Natural killer cell (primary cell): ENCODE data around the gene PRKAR1B. TPM values are rescaled to one million over a fixed set of nuclear protein-coding genes. Genes with fewer than 3 reads are reported as not detected.
A peak's percentile ranks its signal among the peaks of the same experiment; 100 is the strongest.

Experiments
- ATAC-seq, 3 donors: fragments of 150-1000 bp in 2 of 3; fragments of 200-7000 bp in 1 of 3; cut with Tn5 transposase; 1 replicate in 1 of 3; 2 replicates in 2 of 3; pipeline ENCODE4 v1.10.0; 2021; ENCODE audit warnings: mild to moderate bottlenecking in 2 of 3, moderate library complexity in 2 of 3
- DNase-seq, 2 donors: peaks; one replicate each; pipeline versions ENCODE4 v3.0.0 to v3.0.0-alpha.2; 2013 to 2021; ENCODE audit warnings: mixed read lengths in 1 of 2
- H3K27ac ChIP-seq: one replicate; pipeline ENCODE4 v1.5.1; 2013; ENCODE audit warnings: mild to moderate bottlenecking, low read length
- H3K27me3 ChIP-seq: one replicate; pipeline ENCODE4 v1.6.1; 2013; ENCODE audit warnings: low read length; ENCODE audit not compliant: control insufficient read depth, insufficient read depth
- H3K36me3 ChIP-seq: one replicate; pipeline ENCODE4 v1.6.1; 2013; ENCODE audit warnings: low read length; ENCODE audit not compliant: control insufficient read depth, insufficient read depth
- H3K4me1 ChIP-seq: one replicate; pipeline ENCODE4 v1.6.1; 2013; ENCODE audit warnings: low read length; ENCODE audit not compliant: control insufficient read depth, insufficient read depth
- H3K4me3 ChIP-seq: one replicate; pipeline ENCODE4 v1.5.1; 2013; ENCODE audit warnings: low read length
- H3K9me3 ChIP-seq: one replicate; pipeline ENCODE4 v1.6.1; 2013; ENCODE audit warnings: low read length; ENCODE audit not compliant: control insufficient read depth, insufficient read depth
- H3K27ac Mint-ChIP-seq, 2 donors: one replicate each; pipeline ENCODE4 v1.8.0; 2022; ENCODE audit warnings: mild to moderate bottlenecking in 2 of 2, mixed read lengths in 2 of 2, moderate library complexity in 1 of 2
- H3K27me3 Mint-ChIP-seq, 2 donors: one replicate each; pipeline ENCODE4 v1.8.0; 2022; ENCODE audit warnings: low read depth in 2 of 2, mixed read lengths in 2 of 2
- H3K36me3 Mint-ChIP-seq: one replicate; pipeline ENCODE4 v1.8.0; 2022; ENCODE audit warnings: mixed read lengths
- H3K4me1 Mint-ChIP-seq, 2 donors: one replicate each; pipeline ENCODE4 v1.8.0; 2022; ENCODE audit warnings: mixed read lengths in 2 of 2
- H3K4me3 Mint-ChIP-seq: one replicate; pipeline ENCODE4 v1.8.0; 2022; ENCODE audit warnings: mild to moderate bottlenecking, moderate library complexity, mixed read lengths
- H3K9me3 Mint-ChIP-seq, 2 donors: one replicate each; pipeline ENCODE4 v1.8.0; 2022; ENCODE audit warnings: mixed read lengths in 2 of 2
- CTCF ChIP-seq: fragments of 200-600 bp; IDR thresholded peaks from one replicate; pipeline ENCODE4 v1.8.0; 2022; ENCODE audit warnings: antibody characterized with exemption
- WGBS: methylation state at CpG from one replicate; pipeline ENCODE4 v1.1.7; 2013; ENCODE audit warnings: missing lambda C conversion rate; ENCODE audit not compliant: insufficient coverage; 5-methylcytosine and 5-hydroxymethylcytosine counted together
- intact Hi-C: fragments of 100-400 bp; cut with micrococcal nuclease; formaldehyde crosslinking; loops from one replicate; pipeline ENCODE4 v1.14.2; 2022
- total RNA-seq, 4 donors: library from RNA; stranded (reverse); fragments of 120-200 nt in 1 of 4; gene quantifications; one replicate each; pipeline versions ENCODE4 v1.2.3 to v1.2.4, GENCODE V29; 2013 to 2022

PRKAR1B gene
- total RNA-seq, 3 donors from 2014 or later (not counting 1 experiment from before 2014, with no cell fraction given): 2.4 to 3.8 (median 3.0) TPM

GRCh38 chr7:523347-524336, 203.4 kb downstream of the PRKAR1B start:
- Mint-ChIP-seq H3K9me3 (no peaks in the 10 kb centered on the region), H3K27ac (no peak overlapping the region), H3K4me3 (peak overlapping the region; percentile 67), H3K36me3 (no peaks in the 10 kb centered on the region), H3K27me3 (peaks cover 6 to 14% of the 10 kb centered on the region in 2 donors), H3K4me1 (peaks cover 0 to 2% of the 10 kb centered on the region in 2 donors)
- no peaks in the 10 kb centered on the region for H3K36me3 ChIP-seq
- no peak for TF ChIP-seq CTCF
- DNase-seq (no peak), ATAC-seq (no peak)
- H3K4me1 ChIP-seq: peaks cover 34% of the 10 kb centered on the region
- no peak overlapping the region for H3K27ac ChIP-seq
- 81% methylated on average over 28 of the region's 28 CpGs for WGBS
- H3K27me3 ChIP-seq: peaks cover 22% of the 10 kb centered on the region
- H3K9me3 ChIP-seq: no peaks in the 10 kb centered on the region
- intact Hi-C loops: no loop called here
- no peak overlapping the region for H3K4me3 ChIP-seq

- Mint-ChIP-seq H3K9me3 (no peaks in the 10 kb centered on the region), H3K36me3 (no peaks in the 10 kb centered on the region), H3K27me3 (peaks cover 6 to 18% of the 10 kb centered on the region in 2 donors), H3K4me1 (peaks cover 0 to 8% of the 10 kb centered on the region in 2 donors), H3K27ac (no peak overlapping the region), H3K4me3 (peak overlapping the region; percentile 67)
- intact Hi-C loops: no loop called here
- 32% methylated on average over 14 of the region's 21 CpGs for WGBS
- DNase-seq: no peak
- H3K4me1 ChIP-seq: peaks cover 38% of the 10 kb centered on the region
- H3K9me3 ChIP-seq: no peaks in the 10 kb centered on the region
- peaks cover 23% of the 10 kb centered on the region for H3K27me3 ChIP-seq
- TF ChIP-seq CTCF: no peak
- no peak for ATAC-seq
- no peak overlapping the region for H3K27ac ChIP-seq
- H3K36me3 ChIP-seq: no peaks in the 10 kb centered on the region
- H3K4me3 ChIP-seq: no peak overlapping the region
Measured at GRCh38 chr7:522951-523314, 204.1 kb downstream of the PRKAR1B start.

- intact Hi-C loops: no loop called here
- peaks cover 27% of the 10 kb centered on the region for H3K27me3 ChIP-seq
- H3K27ac ChIP-seq: no peak overlapping the region
- Mint-ChIP-seq H3K27me3 (peaks cover 6 to 22% of the 10 kb centered on the region in 2 donors), H3K9me3 (no peaks in the 10 kb centered on the region), H3K4me3 (peak overlapping the region; percentile 69), H3K36me3 (no peaks in the 10 kb centered on the region), H3K4me1 (peaks cover 0 to 12% of the 10 kb centered on the region in 2 donors), H3K27ac (no peak overlapping the region)
- ATAC-seq (peak in 2 of 3 donors; percentile 48 to 56), DNase-seq (peak in 1 of 2 donors; percentile 59)
- no peaks in the 10 kb centered on the region for H3K9me3 ChIP-seq
- no peaks in the 10 kb centered on the region for H3K36me3 ChIP-seq
- peaks cover 43% of the 10 kb centered on the region for H3K4me1 ChIP-seq
- TF ChIP-seq CTCF: no peak
- no peak overlapping the region for H3K4me3 ChIP-seq
- WGBS: under 1% methylated on average over 91 of the region's 91 CpGs
Measured at GRCh38 chr7:522071-522950, 204.8 kb downstream of the PRKAR1B start.
